H1 (cell line): ENCODE measurements around the gene EXOC1. TPM values are rescaled to one million over a fixed set of nuclear protein-coding genes. Genes with fewer than 3 reads are reported as not detected.
A peak's percentile ranks its signal among the peaks of the same experiment; 100 is the strongest.

Source experiments
- CTCF ChIA-PET: fragments of 300-600 bp; sonication (Branson Sonifier 250); formaldehyde crosslinking; loops from one replicate; lab custom pipeline; 2021; ENCODE audit not compliant: partially characterized antibody; lab: Charles Lee
- POLR2A ChIA-PET: fragments of 300-600 bp; sonication (Branson Sonifier 250); formaldehyde crosslinking; loops from one replicate; lab custom pipeline; 2021; ENCODE audit warnings: inconsistent platforms; ENCODE audit not compliant: partially characterized antibody; lab: Charles Lee
- DNase-seq, 2 experiments: peaks; one replicate each; pipeline versions ENCODE4 v3.0.0 to v3.0.0-alpha.2; 2010 to 2022; ENCODE audit warnings: low spot score in 2 of 2, low read depth in 1 of 2, mixed read lengths in 1 of 2
- FAIRE-seq: peaks from 2 replicates; lab custom pipeline; 2011; peaks lifted over from hg19 to GRCh38; lab: Jason Lieb, UNC
- H2AFZ ChIP-seq: 2 replicates; pipeline ENCODE4 v1.8.1; 2012; ENCODE audit warnings: low read length, inconsistent platforms
- H2AK5ac ChIP-seq: 2 replicates; pipeline ENCODE4 v1.6.1; 2013; ENCODE audit warnings: low read depth, low read length
- H2BK120ac ChIP-seq: replicated peaks from 2 replicates; pipeline ENCODE3; 2013; ENCODE audit warnings: low read depth, low read length, inconsistent platforms
- H2BK12ac ChIP-seq: 2 replicates; pipeline ENCODE4 v1.6.1; 2013; ENCODE audit warnings: low read depth, low read length
- H2BK15ac ChIP-seq: 2 replicates; pipeline ENCODE4 v1.6.1; 2013; ENCODE audit warnings: low read length
- H2BK20ac ChIP-seq: 2 replicates; pipeline ENCODE4 v1.6.1; 2013; ENCODE audit warnings: low read length
- H2BK5ac ChIP-seq: 2 replicates; pipeline ENCODE4 v1.6.1; 2013; ENCODE audit warnings: low read depth, low read length
- H3K14ac ChIP-seq: 2 replicates; pipeline ENCODE4 v1.6.1; 2013; ENCODE audit warnings: inconsistent platforms; ENCODE audit not compliant: insufficient read length
- H3K18ac ChIP-seq: 2 replicates; pipeline ENCODE4 v1.6.1; 2013; ENCODE audit warnings: low read length; ENCODE audit errors: extremely low read depth
- H3K23ac ChIP-seq: 2 replicates; pipeline ENCODE4 v1.6.1; 2013; ENCODE audit warnings: inconsistent platforms; ENCODE audit not compliant: insufficient read length
- H3K23me2 ChIP-seq: 2 replicates; pipeline ENCODE4 v1.6.1; 2013; ENCODE audit warnings: low read depth, low read length
- H3K27ac ChIP-seq: 2 replicates; pipeline ENCODE4 v1.6.1; 2011; ENCODE audit warnings: low read depth, low read length, inconsistent platforms
- H3K27me3 ChIP-seq, 4 experiments: replicated peaks in 1 of 4; 1 replicate in 1 of 4; 2 replicates in 3 of 4; pipeline versions ENCODE4 v1.6.1 to v1.8.1; 2011 to 2013; ENCODE audit warnings: low read length in 3 of 4, mild to moderate bottlenecking in 3 of 4, inconsistent platforms in 2 of 4, mixed read lengths in 2 of 4, moderate library complexity in 1 of 4; ENCODE audit not compliant: control insufficient read depth in 3 of 4, insufficient read depth in 3 of 4; ENCODE audit errors: extremely low read depth in 1 of 4
- H3K36me3 ChIP-seq, 4 experiments: 2 replicates each; pipeline versions ENCODE4 v1.6.1 to v1.8.1; 2011 to 2013; ENCODE audit warnings: mild to moderate bottlenecking in 4 of 4, low read length in 3 of 4, moderate library complexity in 2 of 4, control low read depth in 1 of 4, inconsistent platforms in 1 of 4; ENCODE audit not compliant: insufficient read depth in 4 of 4, control insufficient read depth in 2 of 4
- H3K4ac ChIP-seq: replicated peaks from 2 replicates; pipeline ENCODE3; 2013; ENCODE audit warnings: low read length, low read depth, mixed read lengths, inconsistent platforms; ENCODE audit not compliant: insufficient read length
- H3K4me1 ChIP-seq, 4 experiments: replicated peaks in 1 of 4; 1 replicate in 1 of 4; 2 replicates in 3 of 4; pipeline versions ENCODE4 v1.6.1 to v1.8.1; 2011 to 2013; ENCODE audit warnings: low read length in 3 of 4, inconsistent platforms in 2 of 4, mixed read lengths in 1 of 4; ENCODE audit not compliant: insufficient read depth in 4 of 4, control insufficient read depth in 3 of 4
- H3K4me2 ChIP-seq, 2 experiments: 2 replicates each; pipeline versions ENCODE4 v1.6.1 to v1.8.1; 2011 to 2013; ENCODE audit warnings: low read depth in 2 of 2, low read length in 2 of 2, control low read depth in 1 of 2, inconsistent platforms in 1 of 2, mild to moderate bottlenecking in 1 of 2; ENCODE audit not compliant: insufficient read depth in 1 of 2
- H3K4me3 ChIP-seq, 4 experiments: fragments of 200-600, 300-600 bp in 1 of 4; sonication (generic), shearing (Covaris generic), sonication (Bioruptor Twin) in 1 of 4; 2 replicates each; pipeline versions ENCODE4 v1.5.1 to v1.8.1; 2011 to 2016; ENCODE audit warnings: low read length in 4 of 4, low read depth in 3 of 4, control low read depth in 2 of 4, inconsistent platforms in 2 of 4, mild to moderate bottlenecking in 2 of 4, mixed read lengths in 1 of 4, moderate library complexity in 1 of 4; ENCODE audit not compliant: insufficient read depth in 2 of 4; ENCODE audit errors: extremely low read depth in 1 of 4
- H3K56ac ChIP-seq: replicated peaks from 2 replicates; pipeline ENCODE3; 2013; ENCODE audit warnings: low read depth, mild to moderate bottlenecking, mixed read lengths, low read length, inconsistent platforms; ENCODE audit not compliant: insufficient read length
- H3K79me1 ChIP-seq: 2 replicates; pipeline ENCODE4 v1.6.1; 2013; ENCODE audit warnings: low read depth, low read length, control low read depth
- H3K79me2 ChIP-seq, 2 experiments: 2 replicates each; pipeline versions ENCODE4 v1.6.1 to v1.8.1; 2012 to 2013; ENCODE audit warnings: low read length in 2 of 2, mild to moderate bottlenecking in 2 of 2, inconsistent platforms in 1 of 2; ENCODE audit not compliant: insufficient read depth in 2 of 2, control insufficient read depth in 1 of 2
- H3K9ac ChIP-seq, 4 experiments: replicated peaks in 1 of 4; 1 replicate in 1 of 4; 2 replicates in 3 of 4; pipeline versions ENCODE4 v1.6.1 to v1.8.1; 2011 to 2013; ENCODE audit warnings: low read depth in 3 of 4, low read length in 3 of 4, control low read depth in 2 of 4, mild to moderate bottlenecking in 2 of 4, moderate library complexity in 2 of 4, inconsistent platforms in 1 of 4; ENCODE audit errors: extremely low read depth in 1 of 4
- H3K9me3 ChIP-seq, 2 experiments: 2 replicates each; pipeline versions ENCODE4 v1.6.1 to v1.8.1; 2012 to 2013; ENCODE audit warnings: mild to moderate bottlenecking in 2 of 2, moderate library complexity in 2 of 2, control low read depth in 1 of 2, inconsistent platforms in 1 of 2, low read depth in 1 of 2, low read length in 1 of 2, mixed read lengths in 1 of 2; ENCODE audit not compliant: insufficient read depth in 2 of 2
- H4K20me1 ChIP-seq, 2 experiments: replicated peaks in 1 of 2; 2 replicates each; pipeline versions ENCODE3 to v1.8.1; 2011 to 2013; ENCODE audit warnings: inconsistent platforms in 2 of 2, low read length in 2 of 2, mild to moderate bottlenecking in 1 of 2; ENCODE audit not compliant: insufficient read depth in 2 of 2, control insufficient read depth in 1 of 2
- H4K5ac ChIP-seq: 2 replicates; pipeline ENCODE4 v1.6.1; 2013; ENCODE audit warnings: low read length, low read depth, mixed read lengths, inconsistent platforms; ENCODE audit not compliant: insufficient read length
- H4K8ac ChIP-seq: 2 replicates; pipeline ENCODE4 v1.8.0; 2013; ENCODE audit warnings: mild to moderate bottlenecking, moderate library complexity, low read length, inconsistent platforms; ENCODE audit not compliant: insufficient read depth; ENCODE audit errors: extremely low read depth
- H4K91ac ChIP-seq: replicated peaks from 2 replicates; pipeline ENCODE3; 2013; ENCODE audit warnings: low read length, mixed read lengths, inconsistent platforms; ENCODE audit not compliant: insufficient read length
- CBX5 ChIP-seq: fragments of 300-800, 300-1000 bp; sonication (generic); IDR thresholded peaks from 2 replicates; pipeline ENCODE4 v1.7.1; 2016; ENCODE audit warnings: antibody characterized with exemption, low read length, low read depth
- CBX8 ChIP-seq: fragments of 300-800, 300-1000 bp; sonication (generic); IDR thresholded peaks from 2 replicates; pipeline ENCODE4 v1.7.1; 2016; ENCODE audit warnings: low read depth, low read length, borderline replicate concordance
- GTF2F1 ChIP-seq: IDR thresholded peaks from 2 replicates; pipeline ENCODE4 v1.6.1; 2012; ENCODE audit warnings: low read depth, low read length, improper control_type of control experiment, borderline replicate concordance
- HDAC2 ChIP-seq, 2 experiments: fragments of 300-600 bp in 1 of 2; sonication (generic) in 1 of 2; IDR thresholded peaks; 2 replicates each; pipeline ENCODE4 v1.6.1; 2011 to 2012; ENCODE audit warnings: low read depth in 2 of 2, low read length in 2 of 2, mild to moderate bottlenecking in 2 of 2, moderate library complexity in 2 of 2, borderline replicate concordance in 1 of 2, inconsistent platforms in 1 of 2
- SIN3A ChIP-seq, 2 experiments: IDR thresholded peaks in 1 of 2; conservative IDR thresholded peaks in 1 of 2; 2 replicates each; pipeline ENCODE4 v1.6.1; 2011 to 2012; ENCODE audit warnings: low read length in 2 of 2, improper control_type of control experiment in 1 of 2, low read depth in 1 of 2, mild to moderate bottlenecking in 1 of 2
- SIRT6 ChIP-seq: IDR thresholded peaks from one replicate; pipeline ENCODE4 v1.7.1; 2012; ENCODE audit warnings: low read length, inconsistent platforms
- SUZ12 ChIP-seq: fragments of 200-600 bp; sonication (generic); IDR thresholded peaks from 2 replicates; pipeline ENCODE4 v1.6.1; 2012; ENCODE audit warnings: mild to moderate bottlenecking, inconsistent platforms, low read length, moderate library complexity, mixed read lengths
- WGBS, 2 experiments: shearing (Covaris generic) in 1 of 2; methylation state at CpG; one replicate each; pipeline versions ENCODE4 v1.1.6 to v1.1.7; 2013 to 2015; ENCODE audit warnings: low lambda C conversion rate in 2 of 2, mixed read lengths in 2 of 2, inconsistent platforms in 1 of 2, low coverage in 1 of 2, missing lambda C conversion rate in 1 of 2; ENCODE audit not compliant: insufficient replicate concordance in 2 of 2, insufficient coverage in 1 of 2, insufficient read length in 1 of 2; ENCODE audit errors: extremely low coverage in 1 of 2, missing lambda C conversion rate in 1 of 2; 5-methylcytosine and 5-hydroxymethylcytosine counted together
- polyA plus RNA-seq, 7 experiments: library from polyadenylated mRNA; depleted of rRNA in 3 of 7; stranded (reverse) in 5 of 7; unstranded in 2 of 7; fragments of >200 nt in 5 of 7; fragments of 200-250 nt in 2 of 7; gene quantifications; 1 replicate in 5 of 7; 2 replicates in 1 of 7; 4 replicates in 1 of 7; pipeline versions ENCODE4 v1.2.1 to v1.2.3, GENCODE V29; 2011 to 2013; ENCODE audit warnings: missing spikeins in 2 of 7, mixed read lengths in 2 of 7
- total RNA-seq: library from RNA; stranded (reverse); fragmentation: NEBNext Ultra II Directional; extraction: Animal tissue kit (Norgen Biotek cat#: 25700); gene quantifications from 2 replicates; pipeline ENCODE4 v1.2.1, GENCODE V29; 2021
- TF ChIP-seq, protein P1 (sequence below): IDR thresholded peaks from 2 replicates; pipeline ENCODE4 v1.6.1; 2012; ENCODE audit warnings: inconsistent platforms
- TF ChIP-seq, protein P2 (sequence below), 3 experiments: IDR thresholded peaks; 1 replicate in 2 of 3; 2 replicates in 1 of 3; pipeline versions ENCODE4 v1.5.1 to v1.6.1; 2011; ENCODE audit warnings: low read length in 3 of 3, mild to moderate bottlenecking in 3 of 3, inconsistent platforms in 2 of 3, low read depth in 1 of 3, moderate library complexity in 1 of 3; ENCODE audit not compliant: insufficient read depth in 1 of 3; ENCODE audit errors: control extremely low read depth in 1 of 3

The EXOC1 gene
- total and polyA plus RNA-seq, 2 of the 8 experiments (the other 6 are each of a cell fraction or from before 2014, with no cell fraction given), result 5.9 to 19.6 TPM

DNA sequence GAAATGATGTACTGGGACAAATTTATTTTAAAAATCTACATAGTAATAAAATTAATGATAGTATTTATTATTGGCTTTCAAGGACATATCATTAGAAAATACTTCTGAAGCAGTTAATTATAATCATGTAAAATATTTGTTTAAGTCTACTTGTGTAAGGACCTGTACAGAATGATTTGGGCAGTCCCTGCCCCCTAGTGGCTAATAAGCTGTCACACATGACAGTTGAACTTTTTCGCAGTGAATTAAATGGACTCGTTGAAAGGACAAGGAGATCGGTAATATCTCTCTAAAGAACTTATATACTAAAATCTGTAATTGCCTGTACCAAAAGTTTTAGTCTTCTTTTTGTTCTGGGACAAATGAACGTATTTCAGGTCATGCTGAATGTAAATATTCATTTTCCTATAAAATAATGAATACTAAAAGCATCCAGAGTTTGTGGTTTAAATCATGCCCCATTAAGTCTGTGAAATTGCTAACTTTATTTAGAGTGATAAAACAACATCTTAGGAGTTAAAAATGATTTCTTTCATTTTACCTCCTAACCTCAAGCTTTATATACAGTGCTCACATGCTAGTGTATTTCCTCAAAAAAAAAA lies 13.6 kb downstream of the EXOC1 start:
- Histone ChIP-seq H2BK5ac (no peak overlapping the region), H2AFZ (no peak overlapping the region), H4K5ac (no peak overlapping the region), H3K9ac (no peak overlapping the region), H3K23me2 (no peaks in the 10 kb centered on the region; the same call in 1 of the 2 replicates), H2BK12ac (no peak overlapping the region), H3K4me3 (no peak overlapping the region), H3K27me3 (no peaks in the 10 kb centered on the region), H3K14ac (no peak overlapping the region), H3K23ac (no peak overlapping the region), H3K79me2 (no peaks in the 10 kb centered on the region), H4K20me1 (no peaks in the 10 kb centered on the region), H2AK5ac (no peak overlapping the region), H3K79me1 (no peaks in the 10 kb centered on the region), H2BK120ac (no peak overlapping the region), H3K56ac (no peak overlapping the region), H3K36me3 (peaks cover 3 to 34% (median 9%) of the 10 kb centered on the region in 4 experiments; a peak in 4 of 8 replicates), H3K18ac (no peak overlapping the region), H3K4me1 (no peaks in the 10 kb centered on the region), H3K4ac (no peak overlapping the region), H2BK20ac (no peak overlapping the region), H4K8ac (no peak overlapping the region), H3K27ac (no peak overlapping the region), H4K91ac (no peak overlapping the region), H3K4me2 (no peak overlapping the region), H3K9me3 (no peaks in the 10 kb centered on the region), H2BK15ac (no peak overlapping the region)
- CTCF ChIA-PET, result interaction anchor here (0.6 to 2.5 kb wide), 25 partner anchors 11 to 1089 kb away, joined by 3 to 8 read pairs (median 4); partner anchors contain the start of gene EXOC1L
- WGBS, 2 experiments, result 57% methylated on average over 4 of the region's 4 CpGs; no CpG with 5 or more reads in 1 of the 2 experiments
- FAIRE-seq (peak; percentile 28), DNase-seq (no peak)
- POLR2A ChIA-PET, result no interaction called here
- TF ChIP-seq, protein P1, sequence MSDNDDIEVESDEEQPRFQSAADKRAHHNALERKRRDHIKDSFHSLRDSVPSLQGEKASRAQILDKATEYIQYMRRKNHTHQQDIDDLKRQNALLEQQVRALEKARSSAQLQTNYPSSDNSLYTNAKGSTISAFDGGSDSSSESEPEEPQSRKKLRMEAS, result no peak
- TF ChIP-seq CBX5 (no peak), SIRT6 (no peak), HDAC2 (IDR thresholded peaks at IDR 0.05; ENCODE audit: borderline replicate concordance in 1 of 2, low read depth in 2 of 2, low read length in 2 of 2) (no peak), SUZ12 (no peak), CBX8 (no peak), SIN3A (conservative IDR thresholded peaks at IDR 0.05 in 1 of 2, IDR thresholded peaks at IDR 0.05 in 1 of 2; ENCODE audit: low read depth in 1 of 2, low read length in 2 of 2) (no peak), GTF2F1 (no peak)
- TF ChIP-seq, protein P2, sequence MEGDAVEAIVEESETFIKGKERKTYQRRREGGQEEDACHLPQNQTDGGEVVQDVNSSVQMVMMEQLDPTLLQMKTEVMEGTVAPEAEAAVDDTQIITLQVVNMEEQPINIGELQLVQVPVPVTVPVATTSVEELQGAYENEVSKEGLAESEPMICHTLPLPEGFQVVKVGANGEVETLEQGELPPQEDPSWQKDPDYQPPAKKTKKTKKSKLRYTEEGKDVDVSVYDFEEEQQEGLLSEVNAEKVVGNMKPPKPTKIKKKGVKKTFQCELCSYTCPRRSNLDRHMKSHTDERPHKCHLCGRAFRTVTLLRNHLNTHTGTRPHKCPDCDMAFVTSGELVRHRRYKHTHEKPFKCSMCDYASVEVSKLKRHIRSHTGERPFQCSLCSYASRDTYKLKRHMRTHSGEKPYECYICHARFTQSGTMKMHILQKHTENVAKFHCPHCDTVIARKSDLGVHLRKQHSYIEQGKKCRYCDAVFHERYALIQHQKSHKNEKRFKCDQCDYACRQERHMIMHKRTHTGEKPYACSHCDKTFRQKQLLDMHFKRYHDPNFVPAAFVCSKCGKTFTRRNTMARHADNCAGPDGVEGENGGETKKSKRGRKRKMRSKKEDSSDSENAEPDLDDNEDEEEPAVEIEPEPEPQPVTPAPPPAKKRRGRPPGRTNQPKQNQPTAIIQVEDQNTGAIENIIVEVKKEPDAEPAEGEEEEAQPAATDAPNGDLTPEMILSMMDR (IDR thresholded peaks at IDR 0.05; ENCODE audit: control extremely low read depth in 1 of 3, insufficient read depth in 1 of 3, low read depth in 1 of 3, low read length in 3 of 3), result peak in 2 of 3 experiments; percentile 66 to 73; a peak in 3 of 4 replicates
